GM12878 (cell line): ENCODE data around the gene OR4K2. TPM values are rescaled to one million over a fixed set of nuclear protein-coding genes. Genes with fewer than 3 reads are reported as not detected.
"Not testable (repeated sequence)": the region's sequence is repeated elsewhere in the genome, so short reads cannot be mapped to it uniquely, and the experiment has no call there.

Experiments used
- ATAC-seq: fragments of 200-7000 bp; cut with Tn5 transposase; 3 replicates; pipeline ENCODE4 v1.9.1; 2020; ENCODE audit warnings: mild to moderate bottlenecking, moderate library complexity
- BruUV-seq: library from RNA; stranded (reverse); fragments of 400-500 nt; replicated peaks from 2 replicates; lab custom pipeline; 2021; lab: Mats Ljungman, UMichigan
- CTCF ChIA-PET: fragments of 300-600 bp; sonication (Branson Sonifier 250); formaldehyde crosslinking; extraction: SDS; loops from one replicate; lab custom pipeline; 2021; ENCODE audit warnings: inconsistent platforms; lab: Yijun Ruan, JAX
- POLR2A ChIA-PET: fragments of 350-600 bp; formaldehyde crosslinking; extraction: SDS; loops from one replicate; lab custom pipeline; 2021; ENCODE audit warnings: inconsistent platforms; lab: Charles Lee
- RAD21 ChIA-PET: fragments of 300-600 bp; sonication (Branson Sonifier 250); formaldehyde crosslinking; loops from one replicate; lab custom pipeline; 2023; ENCODE audit warnings: antibody characterized with exemption; ENCODE audit not compliant: unreplicated experiment; lab: Charles Lee
- SMC1A ChIA-PET: fragments of 300-600 bp; sonication (Branson Sonifier 250); formaldehyde crosslinking; loops from one replicate; lab custom pipeline; 2023; ENCODE audit not compliant: unreplicated experiment, uncharacterized antibody; lab: Charles Lee
- DNase-seq: peaks from one replicate; pipeline ENCODE4 v3.0.0-alpha.2; 2011; ENCODE audit warnings: low read depth, low spot score
- FAIRE-seq: peaks from 3 replicates; lab custom pipeline; 2011; peaks lifted over from hg19 to GRCh38; lab: Jason Lieb, UNC
- H2AFZ ChIP-seq: 2 replicates; pipeline ENCODE4 v1.6.0; 2011; ENCODE audit warnings: low read depth, low read length, control low read depth; ENCODE audit not compliant: control insufficient read depth
- H3K27ac ChIP-seq: 2 replicates; pipeline ENCODE4 v1.5.1; 2011; ENCODE audit warnings: control low read depth; ENCODE audit not compliant: control insufficient read depth, insufficient read depth
- H3K27me3 ChIP-seq, 2 experiments: replicated peaks in 1 of 2; 2 replicates each; pipeline versions ENCODE4 v1.6.0 to v1.6.1; 2011; ENCODE audit warnings: low read length in 1 of 2; ENCODE audit not compliant: control insufficient read depth in 2 of 2, insufficient read depth in 2 of 2
- H3K36me3 ChIP-seq, 2 experiments: 2 replicates each; pipeline ENCODE4 v1.5.1; 2011; ENCODE audit warnings: low read length in 1 of 2; ENCODE audit not compliant: control insufficient read depth in 2 of 2, insufficient read depth in 2 of 2
- H3K4me1 ChIP-seq: 2 replicates; pipeline ENCODE4 v1.6.1; 2011; ENCODE audit warnings: mild to moderate bottlenecking, low read length, moderate library complexity, mixed read lengths; ENCODE audit not compliant: control insufficient read depth, insufficient read depth
- H3K4me2 ChIP-seq: 2 replicates; pipeline ENCODE4 v1.6.0; 2011; ENCODE audit warnings: control low read depth; ENCODE audit not compliant: control insufficient read depth, insufficient read depth
- H3K4me3 ChIP-seq: fragments of 200-600 bp; sonication (generic); 2 replicates; pipeline ENCODE4 v1.5.1; 2016
- H3K79me2 ChIP-seq: 2 replicates; pipeline ENCODE4 v1.6.0; 2011; ENCODE audit warnings: low read length; ENCODE audit not compliant: control insufficient read depth, insufficient read depth
- H3K9ac ChIP-seq: 2 replicates; pipeline ENCODE4 v1.8.0; 2011; ENCODE audit warnings: low read length, control low read depth, mixed read lengths; ENCODE audit not compliant: control insufficient read depth, insufficient read depth
- H3K9me3 ChIP-seq: replicated peaks from 3 replicates; pipeline ENCODE4 v1.5.1; 2011; ENCODE audit warnings: mild to moderate bottlenecking, low read length; ENCODE audit not compliant: control insufficient read depth, insufficient read depth
- H4K20me1 ChIP-seq: 2 replicates; pipeline ENCODE4 v1.6.0; 2011; ENCODE audit not compliant: control insufficient read depth, insufficient read depth
- ASH2L ChIP-seq: fragments of 300-600, 200-600 bp; sonication (generic); IDR thresholded peaks from 2 replicates; pipeline ENCODE4 v1.6.1; 2017; ENCODE audit warnings: low read depth, mild to moderate bottlenecking, borderline replicate concordance
- GABPA ChIP-seq: IDR thresholded peaks from 2 replicates; pipeline ENCODE4 v1.6.1; 2014; ENCODE audit warnings: antibody characterized with exemption, low read depth, mild to moderate bottlenecking, inconsistent platforms
- ZNF384 ChIP-seq: IDR thresholded peaks from 2 replicates; pipeline ENCODE4 v1.6.1; 2012; ENCODE audit warnings: low read depth, mild to moderate bottlenecking, low read length, improper control_type of control experiment, borderline replicate concordance
- WGBS: methylation state at CpG from one replicate; pipeline ENCODE4 v1.1.6; 2016; ENCODE audit warnings: low lambda C conversion rate; ENCODE audit not compliant: insufficient replicate concordance, insufficient coverage; ENCODE audit errors: missing lambda C conversion rate; 5-methylcytosine and 5-hydroxymethylcytosine counted together
- in situ Hi-C: fragments of 300-500 bp; cut with MboI; formaldehyde crosslinking; loops from 9 replicates; pipeline ENCODE4 v1.14.3; 2018; ENCODE audit warnings: mixed read lengths
- intact Hi-C: fragments of 100-400 bp; cut with micrococcal nuclease; formaldehyde crosslinking; loops from one replicate; pipeline ENCODE4 v1.14.2; 2022; ENCODE audit not compliant: unreplicated experiment
- polyA plus RNA-seq, 11 experiments: library from polyadenylated mRNA; depleted of rRNA in 4 of 11; unstranded in 6 of 11; stranded (reverse) in 5 of 11; fragments of >200 nt; fragmentation: Nextera tagmentation in 4 of 11; fragmentation: Illumina TruSeq in 1 of 11; extraction: Ambion mirVana in 4 of 11; extraction: Trizol in 1 of 11; gene quantifications; 1 replicate in 1 of 11; 2 replicates in 10 of 11; pipeline versions ENCODE4 v1.2.1 to v1.2.3, GENCODE V29; 2011 to 2016; ENCODE audit warnings: inconsistent platforms in 2 of 11, missing spikeins in 2 of 11, low read depth in 1 of 11
- total RNA-seq, 4 experiments: library from RNA; depleted of rRNA in 3 of 4; stranded (reverse); fragments of >200 nt in 3 of 4; fragmentation: Illumina TruSeq in 1 of 4; extraction: Trizol in 1 of 4; gene quantifications; 2 replicates each; pipeline versions ENCODE4 v1.2.1 to v1.2.3, GENCODE V29; 2013 to 2021

OR4K2 gene
- total and polyA plus RNA-seq, 10 of the 15 experiments (the other 5 are each of a cell fraction or from before 2014, with no cell fraction given) = not detected

DNA sequence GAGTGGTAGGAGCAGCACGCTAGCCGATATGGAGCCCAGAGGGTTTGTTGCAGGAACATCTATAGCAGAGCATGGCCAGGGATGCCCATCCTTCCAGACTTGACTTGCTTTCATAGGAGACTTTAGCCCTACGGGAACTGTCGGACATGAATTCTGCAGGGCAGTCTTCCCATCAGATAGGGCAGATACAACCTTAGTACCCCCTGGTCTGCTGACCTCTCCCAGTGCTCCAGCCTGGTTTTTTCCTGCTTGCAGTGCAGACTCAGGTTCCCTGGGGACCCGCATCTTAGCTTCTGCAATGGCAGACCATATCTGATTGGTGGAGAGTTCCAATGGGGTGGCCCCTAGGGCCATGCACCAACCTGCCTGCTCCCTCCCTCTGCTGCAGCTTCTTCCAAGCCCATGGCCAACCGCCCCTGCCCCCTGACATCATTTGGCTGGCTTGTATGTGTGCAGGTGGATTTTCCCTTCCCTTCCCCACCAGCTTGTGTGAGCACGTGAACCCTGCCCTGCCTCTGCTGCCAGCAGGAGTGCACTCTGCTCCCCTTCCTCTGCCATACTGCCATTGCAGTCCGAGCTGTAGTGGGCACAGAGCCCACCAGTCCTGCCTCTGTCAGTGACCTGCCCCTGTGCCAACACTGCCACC is 40.6 kb upstream of the OR4K2 start:
- H3K9ac ChIP-seq, H3K27ac ChIP-seq, H3K4me2 ChIP-seq, POLR2A ChIA-PET, FAIRE-seq, SMC1A ChIA-PET, H3K36me3 ChIP-seq, H2AFZ ChIP-seq, intact Hi-C loops, H3K4me1 ChIP-seq, in situ Hi-C loops, RAD21 ChIA-PET, DNase-seq, H3K79me2 ChIP-seq, H3K9me3 ChIP-seq, BruUV-seq, H4K20me1 ChIP-seq, ATAC-seq, H3K27me3 ChIP-seq, H3K4me3 ChIP-seq, CTCF ChIA-PET: not testable (repeated sequence)
- 16% methylated on average over 8 of the region's 8 CpGs for WGBS

GRCh38 chr14:19838433-19838832 is 36.5 kb upstream of the OR4K2 start:
- Histone ChIP-seq H3K27me3 (no peaks in the 10 kb centered on the region), H3K4me3 (no peak overlapping the region), H3K9me3 (no peaks in the 10 kb centered on the region; the same call in 2 of the 3 replicates), H3K79me2 (no peaks in the 10 kb centered on the region), H3K9ac (no peak overlapping the region), H3K4me1 (no peaks in the 10 kb centered on the region)
- ATAC-seq (no peak), FAIRE-seq (no peak), DNase-seq (no peak)
- BruUV-seq = no TSS peak
- RAD21 ChIA-PET = no interaction called here
- TF ChIP-seq GABPA (no peak), ZNF384 (no peak), ASH2L (no peak)
- TF ChIP-seq, all 136 proteins: peak for 0
- no peak overlapping the region for H3K27ac ChIP-seq
- POLR2A ChIA-PET = no interaction called here
- intact Hi-C loops = no loop called here
- H3K36me3 ChIP-seq = no peaks in the 10 kb centered on the region
- no peak overlapping the region for H3K4me2 ChIP-seq
- no peaks in the 10 kb centered on the region for H4K20me1 ChIP-seq
- SMC1A ChIA-PET = no interaction called here
- CTCF ChIA-PET = no interaction called here
- no peak overlapping the region for H2AFZ ChIP-seq
- in situ Hi-C loops = no loop called here
